Epidermal melanocyte (primary cell): Measurements from ENCODE around the gene CEACAM4.
"Not testable (repeated sequence)": the region's sequence is repeated elsewhere in the genome, so short reads cannot be mapped to it uniquely, and the experiment has no call there.

Source experiments
- DNase-seq: peaks from one replicate; pipeline ENCODE4 v3.0.0; 2011; ENCODE audit warnings: low spot score; ENCODE audit not compliant: insufficient read length

The CEACAM4 gene

DNA sequence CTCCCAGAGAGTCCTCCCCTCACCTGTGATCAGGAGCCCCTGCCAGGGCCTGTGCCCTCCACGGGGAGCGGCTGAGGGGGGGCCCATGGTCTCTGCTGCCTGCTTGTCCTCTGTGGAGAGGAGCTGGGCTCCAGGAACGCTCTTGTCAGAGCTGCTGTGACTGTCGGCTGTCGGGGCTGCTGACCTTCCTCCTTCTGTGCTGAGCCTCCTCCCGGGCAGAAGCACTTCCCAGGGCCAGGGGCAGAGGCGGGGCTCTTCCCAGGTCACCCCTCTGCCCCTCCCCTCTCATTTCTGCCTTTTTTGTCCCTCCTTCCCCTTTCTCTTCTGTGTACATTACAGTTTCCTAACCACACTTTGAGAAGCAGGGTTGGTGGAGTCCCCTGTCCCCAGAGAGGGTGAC lies at the start of gene CEACAM4:
Gene CEACAM4, minus strand, starts transcription at position 198 of the 400 bp plus-strand sequence. Its CDS starts 111 bp downstream, at position 87.
- DNase-seq = no peak

DNA sequence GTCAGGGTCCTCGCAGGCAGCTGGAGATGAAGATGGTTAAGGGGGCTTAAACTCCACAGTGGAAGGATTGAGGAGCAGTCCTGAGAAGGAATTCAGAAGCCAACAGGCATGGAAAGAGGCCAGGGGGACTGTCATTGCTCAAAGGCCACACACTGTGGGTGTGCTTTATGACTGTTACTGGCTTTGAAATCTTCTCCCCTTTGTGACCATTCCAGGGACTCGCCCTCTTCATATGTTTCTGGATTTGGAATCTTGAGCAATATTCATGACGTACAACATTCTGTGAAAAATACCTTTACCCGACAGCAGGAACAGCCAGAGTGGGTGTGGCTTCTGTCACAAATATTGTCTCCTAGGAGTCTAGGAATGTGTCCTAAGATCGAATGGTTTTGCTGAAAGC lies 44.6 kb upstream of the CEACAM4 start:
- DNase-seq = no peak

DNA sequence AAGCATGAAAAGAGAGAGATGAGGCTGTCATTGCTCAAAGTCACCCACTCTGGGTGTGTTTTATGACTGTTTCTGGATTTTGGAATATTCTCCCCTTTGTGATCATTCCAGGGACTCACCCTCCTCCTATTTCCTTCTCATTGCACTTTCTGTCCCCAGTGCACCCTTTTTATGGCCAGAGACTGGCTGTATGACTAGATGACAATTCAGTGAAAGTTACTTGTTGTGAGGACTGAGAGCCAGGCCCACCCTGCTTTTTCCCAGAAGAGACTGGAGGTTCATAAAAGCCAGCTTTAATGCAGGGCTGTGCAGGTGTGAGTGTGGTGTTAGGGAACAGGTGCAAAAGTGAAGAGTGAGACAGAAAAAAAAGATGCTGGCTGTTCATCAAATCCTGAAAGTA lies 43.9 kb upstream of the CEACAM4 start:
- no peak for DNase-seq

DNA sequence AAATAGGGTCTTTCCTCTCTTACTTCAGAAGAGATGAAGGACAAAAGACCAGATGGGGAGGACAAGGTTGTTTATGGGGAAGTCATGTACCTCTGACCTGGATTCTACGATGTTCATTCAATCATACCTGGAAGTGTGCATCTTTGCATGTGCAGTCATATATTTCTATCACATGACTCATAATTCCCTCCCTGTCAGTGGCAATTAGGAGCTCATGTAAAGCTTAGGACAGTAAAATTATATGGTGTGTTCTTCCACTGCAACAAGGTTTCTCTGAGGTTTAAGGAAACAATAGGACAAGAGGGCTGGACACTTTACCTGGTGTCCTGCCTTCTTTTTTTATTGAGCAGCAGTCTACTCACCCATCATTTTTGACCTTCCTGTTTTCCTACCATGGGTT lies 41.4 kb upstream of the CEACAM4 start:
- no peak for DNase-seq

DNA sequence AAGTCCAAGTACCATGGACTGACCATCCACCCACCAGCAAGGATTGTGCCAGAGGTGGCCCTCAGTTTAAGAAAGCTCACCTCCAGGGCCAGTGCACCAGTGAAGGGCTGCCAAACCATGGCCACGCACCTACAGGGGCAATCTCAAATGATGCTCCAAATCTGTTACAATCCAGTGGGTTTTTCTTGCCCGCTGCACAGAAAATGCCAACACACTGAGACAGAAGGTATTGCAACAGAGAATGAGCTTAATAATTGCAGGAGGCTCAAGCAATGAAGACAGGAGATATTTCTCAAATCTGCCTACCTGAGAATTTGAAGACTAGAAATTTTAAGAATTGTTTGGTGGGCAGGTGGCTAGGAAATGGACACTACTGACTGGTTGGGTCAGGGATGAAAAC lies 39.2 kb upstream of the CEACAM4 start:
- DNase-seq = no peak

DNA sequence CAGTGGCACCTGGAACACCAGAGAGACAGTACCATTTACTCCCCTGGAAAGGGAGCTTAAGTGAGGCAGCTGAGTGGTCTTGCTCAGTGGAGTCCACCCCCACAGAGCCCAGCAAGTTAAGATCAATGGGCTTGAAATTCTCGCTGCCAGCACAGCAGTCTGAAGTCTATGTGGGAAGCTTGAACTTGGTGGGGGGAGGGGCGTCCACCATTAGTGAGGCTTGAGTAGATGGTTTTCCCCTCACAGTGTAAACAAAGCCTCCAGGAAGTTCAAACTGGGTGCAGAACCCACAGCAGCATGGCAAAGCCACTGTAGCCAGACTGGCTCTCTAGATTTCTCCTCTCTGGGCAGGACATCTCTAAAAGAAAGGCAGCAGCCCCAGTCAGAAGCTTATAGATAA lies 30.3 kb upstream of the CEACAM4 start:
- no peak for DNase-seq

DNA sequence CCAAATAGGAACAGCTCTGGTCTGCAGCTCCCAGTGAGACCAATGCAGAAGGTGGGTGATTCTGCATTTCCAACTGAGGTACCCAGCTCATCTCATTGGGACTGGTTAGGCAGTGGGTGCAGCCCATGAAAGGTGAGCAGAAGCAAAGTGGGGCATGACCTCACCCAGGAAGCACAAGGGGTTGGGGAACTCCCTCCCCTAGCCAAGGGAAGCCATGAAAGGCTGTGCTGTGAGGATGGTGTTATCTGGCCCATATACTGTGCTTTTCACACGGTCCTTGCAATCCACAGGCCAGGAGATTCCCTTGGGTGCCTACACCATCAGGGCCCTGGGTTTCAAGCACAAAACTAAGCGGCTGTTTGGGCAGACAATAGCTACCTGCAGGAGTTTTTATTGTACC lies 29.9 kb upstream of the CEACAM4 start:
- DNase-seq = not testable (repeated sequence)

DNA sequence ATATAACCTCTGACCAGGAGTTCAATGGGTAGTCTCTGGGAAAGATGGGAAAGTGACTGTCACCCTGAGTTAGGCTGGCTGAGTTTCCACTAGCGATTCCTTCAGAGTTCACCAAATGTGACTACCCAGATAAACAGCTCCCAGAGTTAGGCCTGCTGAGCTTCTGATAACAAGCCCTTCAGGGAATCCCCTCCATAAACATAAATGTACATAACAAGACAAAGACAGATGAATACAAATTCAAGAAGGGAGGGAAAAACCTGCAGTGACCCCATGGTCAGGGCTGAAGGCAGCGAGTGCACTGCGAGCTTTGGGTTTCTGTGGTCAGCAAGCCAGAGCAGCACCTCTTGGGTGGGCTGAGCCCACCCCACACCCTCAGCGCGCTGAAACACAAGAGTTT lies 25.4 kb upstream of the CEACAM4 start:
- no peak for DNase-seq

DNA sequence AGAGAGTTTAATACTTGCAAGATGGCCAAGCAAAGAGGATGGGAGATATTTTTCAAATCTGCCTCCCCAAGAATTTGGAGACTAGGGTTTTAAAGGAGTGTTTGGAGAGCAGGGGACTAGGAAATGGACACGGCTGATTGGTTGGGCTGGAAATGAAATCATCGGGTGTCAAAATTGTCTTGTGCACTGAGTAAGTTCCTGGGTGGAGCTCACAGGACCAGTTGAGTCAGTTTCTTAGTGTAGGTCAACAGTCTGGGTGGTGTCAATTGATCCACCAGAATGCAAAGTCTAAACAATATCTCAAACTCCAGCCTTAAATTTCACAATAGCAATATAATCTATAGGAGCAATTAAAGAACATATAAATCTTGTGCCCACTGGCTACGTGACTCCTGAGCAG lies 23.0 kb upstream of the CEACAM4 start:
- no peak for DNase-seq

DNA sequence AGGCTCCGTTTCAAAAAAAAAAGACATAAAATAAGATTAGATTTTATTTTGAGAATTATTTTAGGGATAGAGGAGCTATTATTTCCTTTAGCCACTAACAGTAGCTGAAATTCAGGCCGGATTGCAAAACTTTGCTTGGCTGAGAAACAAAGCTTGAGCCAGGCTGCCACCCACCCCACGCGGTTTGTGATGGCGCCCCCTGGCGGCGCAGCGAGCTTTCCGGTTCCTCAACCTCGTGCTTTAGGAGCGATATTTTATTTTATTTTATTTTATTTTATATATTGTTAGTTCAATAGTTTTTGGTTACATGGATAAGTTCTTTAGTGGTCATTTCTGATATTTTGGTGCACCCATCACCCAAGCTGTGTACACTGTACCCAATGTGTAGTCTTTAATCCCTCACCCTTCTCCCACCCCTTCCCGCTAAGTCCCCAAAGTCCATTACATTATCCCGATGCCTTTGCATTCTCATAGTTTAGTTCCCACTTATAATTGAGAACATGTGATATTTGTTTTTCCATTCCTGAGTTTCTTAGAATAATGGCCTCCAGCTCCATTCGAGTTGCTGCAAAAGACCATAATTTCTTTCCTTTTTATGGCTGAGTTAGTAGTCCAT lies 19.8 kb upstream of the CEACAM4 start:
- no peak for DNase-seq

DNA sequence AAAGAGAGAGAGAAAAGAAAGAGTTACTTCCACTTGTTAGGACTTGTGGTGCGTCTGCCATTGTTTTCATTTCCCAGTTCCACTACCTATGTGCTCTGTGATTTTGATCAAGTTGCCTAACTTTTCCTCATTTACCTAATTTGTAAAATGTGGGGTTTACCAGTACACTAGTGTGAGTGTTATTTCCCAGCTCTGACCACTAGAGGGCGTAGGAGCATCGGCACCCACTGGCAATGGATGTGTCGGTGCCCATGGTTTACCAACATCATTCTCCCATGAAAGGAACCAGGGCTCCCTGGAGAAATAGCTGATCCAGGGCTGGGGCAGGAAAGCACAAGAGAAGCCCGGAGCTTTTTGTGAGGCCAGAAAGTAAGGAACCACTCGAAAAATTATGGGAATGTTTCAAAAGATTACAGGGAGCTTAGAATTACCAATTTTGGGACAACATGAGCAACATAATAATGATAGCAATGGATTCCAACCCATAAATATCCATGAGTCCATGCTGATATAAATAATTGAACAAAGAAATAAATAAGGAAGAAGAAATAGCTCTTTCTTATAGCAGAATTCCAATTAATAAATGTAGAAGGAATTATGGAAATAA lies 15.1 kb upstream of the CEACAM4 start:
- DNase-seq = peak; percentile 71

DNA sequence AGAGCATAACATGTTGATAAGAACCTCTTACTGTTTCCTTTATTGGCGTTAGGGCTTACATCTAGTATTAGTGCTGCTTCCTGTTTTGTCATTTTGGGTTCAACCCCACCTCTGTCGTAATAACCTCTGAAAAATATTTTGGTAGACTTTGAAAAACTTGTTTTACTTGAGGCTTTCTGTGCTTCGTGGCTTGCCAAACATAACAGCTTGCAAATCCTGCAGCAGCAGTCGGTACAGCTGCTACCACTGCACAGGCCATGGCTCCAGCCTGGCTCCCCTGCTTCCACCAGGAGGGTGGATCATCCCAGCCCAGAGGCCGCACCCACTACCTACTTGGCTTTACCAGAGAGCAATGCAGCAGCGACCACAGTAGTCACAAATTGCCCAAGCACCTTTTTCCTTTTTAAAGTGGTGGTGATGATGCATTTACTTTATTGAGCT lies 11.8 kb upstream of the CEACAM4 start:
- no peak for DNase-seq

DNA sequence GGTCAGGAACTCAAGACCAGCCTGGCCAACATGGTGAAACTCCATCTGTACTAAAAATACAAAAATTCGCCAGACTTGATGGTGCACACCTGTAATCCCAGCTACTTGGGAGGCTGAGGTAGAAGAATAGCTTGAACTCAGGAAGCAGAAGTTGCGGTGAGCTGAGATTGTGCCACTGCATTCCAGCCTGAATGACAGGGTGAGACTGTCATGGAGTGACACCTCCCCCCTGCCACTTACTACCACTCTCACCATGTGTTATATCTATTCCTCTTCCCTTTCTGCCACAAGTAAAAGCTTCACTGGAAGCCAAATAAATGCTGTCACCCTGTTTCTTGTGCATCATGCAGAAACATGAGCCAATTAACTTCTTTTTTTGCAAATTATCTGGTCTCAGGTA lies 10.6 kb upstream of the CEACAM4 start:
- DNase-seq = no peak

DNA sequence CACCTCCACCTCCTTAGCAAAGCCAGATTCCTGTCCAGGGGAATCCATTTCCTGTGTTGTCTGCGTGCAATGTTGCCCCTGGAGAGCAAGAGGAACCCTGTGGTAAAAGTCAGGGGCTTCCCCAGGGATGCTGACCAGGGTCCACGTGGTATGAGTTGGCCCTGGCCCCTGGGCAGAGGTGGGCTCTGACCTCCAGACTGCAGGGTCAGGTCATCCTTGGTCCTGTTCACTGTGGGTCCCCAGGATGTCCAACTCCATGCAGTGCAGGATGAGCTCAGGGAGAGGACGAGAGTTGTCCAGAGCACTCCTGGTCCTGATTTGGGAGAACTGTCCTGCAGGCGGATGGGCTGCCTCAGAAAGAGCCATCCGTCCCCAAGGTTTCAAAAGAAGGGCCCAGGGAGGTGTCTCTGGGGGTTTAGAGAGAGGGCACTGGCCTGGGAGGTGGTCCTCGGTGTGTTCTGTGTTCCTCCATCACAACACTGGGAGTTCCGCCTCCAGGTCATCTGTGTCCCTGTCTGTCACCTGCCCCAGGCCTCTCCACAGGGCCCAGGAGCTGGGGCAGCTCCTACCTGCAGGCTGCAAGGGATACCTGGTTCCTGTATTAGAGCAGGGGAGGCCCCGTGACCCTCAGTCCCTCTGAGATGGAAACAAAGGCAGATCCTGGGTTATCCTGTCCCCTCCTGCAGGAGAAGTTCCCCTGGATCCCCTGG lies 1.2 kb upstream of the CEACAM4 start:
- DNase-seq = no peak

DNA sequence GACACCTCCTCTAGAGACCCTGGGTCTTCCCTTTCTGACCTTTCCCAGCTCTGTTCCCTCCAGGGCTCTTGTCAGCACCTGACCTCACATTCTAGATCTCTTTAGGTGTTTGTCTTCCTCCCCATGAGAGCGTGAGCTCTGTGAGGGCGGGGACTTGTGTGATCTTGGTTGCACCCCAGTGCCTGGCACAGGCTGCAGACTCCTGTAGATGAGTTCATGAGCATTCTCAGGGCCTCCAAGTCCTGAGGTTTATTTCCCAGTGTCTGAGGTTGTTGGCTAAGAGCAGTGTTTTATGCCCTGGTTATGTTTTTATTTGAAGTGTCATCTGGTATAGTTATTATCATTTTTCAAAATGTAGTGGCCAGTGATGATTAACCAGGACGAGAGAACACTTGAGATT lies 596 bp downstream of the CEACAM4 start:
- DNase-seq = no peak

DNA sequence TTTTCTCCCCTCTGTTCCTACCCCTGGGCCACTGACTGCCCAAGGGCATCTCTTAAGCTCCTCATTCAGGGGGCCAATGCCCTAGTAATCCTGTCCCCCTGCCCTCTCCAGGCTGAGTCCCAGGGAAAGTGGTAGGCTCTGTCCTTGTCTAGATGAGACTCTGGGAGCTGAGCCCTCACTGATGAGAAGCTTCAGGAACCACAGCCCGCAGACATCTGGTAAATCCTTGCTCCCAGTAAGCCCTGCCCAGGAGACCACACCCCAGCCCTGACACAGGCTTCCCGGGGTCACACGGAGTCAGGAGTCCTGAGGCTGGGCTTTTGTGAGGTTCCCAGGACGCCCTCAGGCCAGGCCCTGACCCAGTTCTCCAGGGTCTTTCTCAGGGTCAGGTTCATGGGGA lies 1.9 kb downstream of the CEACAM4 start:
- no peak for DNase-seq

DNA sequence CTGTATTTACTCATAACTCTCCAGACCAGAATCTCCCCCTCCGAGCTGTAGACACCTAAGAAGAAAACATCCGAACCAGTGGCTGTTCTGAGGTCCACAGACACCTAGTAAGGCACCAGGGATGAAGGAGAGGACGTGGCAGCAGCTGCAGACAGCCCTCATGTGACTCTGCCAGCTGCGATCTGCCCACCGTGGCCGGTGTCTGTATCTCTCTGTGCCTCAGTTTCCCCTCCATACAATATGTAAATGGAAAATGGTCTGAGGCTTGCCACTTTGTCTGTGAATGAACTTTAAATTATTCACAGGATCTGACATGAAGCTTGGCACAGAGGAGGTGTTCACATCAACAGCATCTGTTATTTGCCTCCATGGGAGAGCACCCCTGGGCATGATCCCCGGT lies 2.4 kb downstream of the CEACAM4 start:
- DNase-seq = no peak

DNA sequence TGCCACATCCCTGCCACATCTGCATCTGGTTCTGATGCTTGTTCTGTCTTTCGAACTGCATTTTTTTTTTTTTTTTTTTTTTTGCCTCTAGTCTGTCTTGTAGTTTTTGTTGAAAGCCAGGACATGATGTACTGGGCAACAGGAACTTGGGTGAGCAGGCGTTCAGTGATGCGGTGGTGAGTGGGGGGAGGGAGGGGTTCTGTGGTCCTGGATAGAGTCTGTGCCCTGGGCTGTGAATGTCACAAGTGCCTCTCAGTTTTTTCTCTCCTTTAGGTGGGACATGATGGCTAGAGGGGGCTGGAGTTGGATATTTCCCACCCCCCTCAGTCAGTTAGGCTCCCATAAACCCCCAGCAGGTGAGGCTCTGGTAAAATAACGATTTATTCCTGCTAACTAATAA lies 3.5 kb downstream of the CEACAM4 start:
- DNase-seq = no peak

DNA sequence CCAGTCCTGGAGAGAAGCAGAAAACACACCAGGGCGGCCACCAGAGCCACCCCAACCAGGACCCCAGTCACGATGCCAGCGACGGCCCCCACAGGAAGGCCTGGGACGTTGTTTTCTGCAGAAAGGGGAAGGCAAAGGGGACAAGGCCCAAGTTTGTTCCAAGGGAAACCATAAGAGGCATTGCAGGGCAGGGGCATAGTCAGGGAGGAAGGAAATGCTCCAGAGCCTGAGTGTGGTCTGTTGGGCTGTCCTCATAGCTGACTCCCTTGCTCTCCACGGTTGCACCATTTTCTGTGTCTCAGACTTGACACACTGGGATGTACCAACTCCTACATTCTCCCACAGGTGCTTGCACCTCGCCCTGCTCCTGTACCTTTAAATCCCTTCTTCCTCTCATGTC lies 5.2 kb downstream of the CEACAM4 start:
- no peak for DNase-seq

DNA sequence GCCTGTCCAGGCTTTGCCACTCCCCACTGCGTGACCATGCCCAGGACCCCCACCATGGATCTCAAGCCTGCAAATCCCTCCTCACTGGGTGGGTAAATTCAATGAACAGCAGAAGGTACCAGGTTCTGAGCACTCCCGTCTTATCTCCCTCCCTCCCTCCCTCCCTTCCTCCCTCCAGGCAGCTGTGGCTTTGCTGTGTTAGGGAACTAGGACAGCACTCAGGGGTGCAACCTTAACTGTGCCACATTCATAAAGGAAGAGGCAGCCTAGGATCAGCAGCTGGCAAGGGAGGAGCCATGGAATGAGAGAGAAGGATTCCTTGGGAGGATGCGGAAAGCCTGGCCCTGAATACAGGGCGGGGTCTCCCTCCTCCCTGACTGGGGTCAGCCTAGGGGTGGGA lies 5.6 kb downstream of the CEACAM4 start:
- DNase-seq = no peak

DNA sequence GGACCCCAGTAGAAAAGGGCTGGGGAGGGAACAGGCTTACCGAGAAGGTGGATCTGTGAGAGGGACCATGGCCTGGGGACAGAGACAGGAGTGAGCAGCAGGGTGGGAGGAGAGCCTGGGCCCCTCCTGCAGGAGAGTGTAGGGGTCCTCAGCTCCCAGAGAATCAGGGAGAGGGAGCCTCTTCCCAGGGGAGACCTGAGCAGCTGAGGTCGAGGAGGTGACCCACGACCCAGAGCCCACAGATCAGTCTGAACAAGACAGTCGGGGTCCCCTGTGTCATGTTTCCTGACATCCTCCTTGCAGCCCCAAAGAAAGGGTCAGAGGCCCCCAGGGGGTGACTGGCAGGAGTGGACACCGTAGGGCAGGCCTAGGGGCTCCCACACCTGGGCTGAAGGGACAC lies 6.7 kb downstream of the CEACAM4 start:
- DNase-seq = no peak

DNA sequence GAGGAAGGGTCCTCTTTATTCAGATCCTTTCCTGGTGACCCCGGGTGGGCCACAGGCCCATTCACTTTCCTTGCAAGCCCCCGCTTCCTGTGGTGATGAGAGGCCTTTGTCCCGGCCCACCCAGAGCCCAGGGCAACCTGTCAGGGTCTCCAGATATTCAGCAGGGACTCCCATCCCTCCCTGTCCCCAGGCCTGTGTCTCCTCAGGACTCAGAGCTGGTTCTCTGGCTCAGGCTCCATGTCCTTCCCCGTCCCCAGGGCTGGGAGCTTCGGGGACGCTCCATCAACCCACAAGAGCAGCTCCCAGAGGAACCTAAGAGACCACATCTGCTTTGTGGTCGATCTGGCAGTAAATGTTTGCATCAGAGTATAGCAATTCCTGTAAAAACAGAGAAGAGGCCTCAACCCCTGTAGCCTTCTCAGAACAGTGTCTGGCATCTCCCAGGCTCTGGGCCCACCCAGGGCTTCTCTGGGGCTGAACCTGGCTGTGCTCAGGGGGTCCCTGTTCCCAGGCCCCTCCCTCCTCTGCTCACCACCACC lies 7.8 kb downstream of the CEACAM4 start:
- no peak for DNase-seq
